Sigmoid colon (tissue), 7 donors: ENCODE data around the gene CCND3. TPM values are rescaled to one million over a fixed set of nuclear protein-coding genes. Genes with fewer than 3 reads are reported as not detected.

ENCODE experiments used
- DNase-seq: peaks from one replicate; pipeline ENCODE4 v3.0.0-alpha.2; 2019
- H3K27ac ChIP-seq, 4 donors: fragments of 200-600 bp; sonication (generic); one replicate each; pipeline ENCODE4 v1.5.1; 2016 to 2019; ENCODE audit warnings: mild to moderate bottlenecking in 1 of 4
- H3K27me3 ChIP-seq, 3 donors: fragments of 200-600 bp; sonication (generic); one replicate each; pipeline ENCODE4 v1.5.1; 2019; ENCODE audit warnings: mild to moderate bottlenecking in 1 of 3
- H3K36me3 ChIP-seq, 4 donors: fragments of 200-600 bp; sonication (generic); one replicate each; pipeline ENCODE4 v1.5.1; 2016 to 2019
- H3K4me1 ChIP-seq, 4 donors: fragments of 200-600 bp; sonication (generic); one replicate each; pipeline ENCODE4 v1.5.1; 2017 to 2019
- H3K4me3 ChIP-seq, 4 donors: fragments of 200-600 bp; sonication (generic); one replicate each; pipeline ENCODE4 v1.5.1; 2017 to 2019; ENCODE audit warnings: mild to moderate bottlenecking in 2 of 4, moderate library complexity in 1 of 4
- H3K9me3 ChIP-seq, 4 donors: fragments of 200-600 bp in 3 of 4; sonication (generic) in 3 of 4; one replicate each; pipeline versions ENCODE4 v1.5.1 to v1.6.1; 2013 to 2019
- EP300 ChIP-seq, 4 donors: sonication (generic); formaldehyde crosslinking; IDR thresholded peaks; one replicate each; pipeline ENCODE4 v1.6.1; 2017; ENCODE audit warnings: antibody characterized with exemption in 4 of 4
- POLR2A ChIP-seq, 2 donors: fragments of 450-650 bp; IDR thresholded peaks; one replicate each; pipeline ENCODE4 v1.6.1; 2016; ENCODE audit warnings: antibody characterized with exemption in 2 of 2, mild to moderate bottlenecking in 2 of 2, moderate library complexity in 2 of 2
- POLR2AphosphoS5 ChIP-seq, 4 donors: sonication (generic); formaldehyde crosslinking; IDR thresholded peaks; one replicate each; pipeline ENCODE4 v1.6.1; 2017; ENCODE audit warnings: antibody characterized with exemption in 4 of 4
- WGBS, 2 donors: extraction: QIAGEN DNeasy Blood & Tissue Kit; methylation state at CpG; one replicate each; pipeline ENCODE4 v1.1.7; 2013; 5-methylcytosine and 5-hydroxymethylcytosine counted together
- intact Hi-C: fragments of 100-400 bp; cut with DNase I; formaldehyde crosslinking; loops from one replicate; pipeline ENCODE4 v1.15.1; 2023
- polyA plus RNA-seq, 3 donors: library from polyadenylated mRNA; stranded (reverse); fragments of 200-250 nt; gene quantifications; one replicate each; pipeline ENCODE4 v1.2.3, GENCODE V29; 2013
- total RNA-seq, 4 donors: library from RNA; depleted of rRNA; stranded (reverse); fragments of >200 nt; gene quantifications; one replicate each; pipeline ENCODE4 v1.1.0, GENCODE V29; 2016
- TF ChIP-seq, protein P1 (sequence below), 4 experiments: fragments of 450-650 bp in 3 of 4; fragments of 200-600 bp in 1 of 4; IDR thresholded peaks; one replicate each; pipeline ENCODE4 v1.5.1; 2016 to 2019; ENCODE audit warnings: antibody characterized with exemption in 4 of 4, mild to moderate bottlenecking in 3 of 4, moderate library complexity in 2 of 4
- donor health status: healthy with polysubstance abuse.
- donor health status: Bipolar disorder and iron deficiency.
- donor health status: healthy.

Gene CCND3
- total RNA-seq = 100 to 1,000 TPM in 3 of 4 donors, 10 to 100 TPM in 1; 75.1 to 125 (median 110) TPM
- polyA plus RNA-seq = 100 to 1,000 TPM in 1 of 3 donors, 10 to 100 TPM in 2; 43.2 to 144 (median 46.7) TPM

DNA sequence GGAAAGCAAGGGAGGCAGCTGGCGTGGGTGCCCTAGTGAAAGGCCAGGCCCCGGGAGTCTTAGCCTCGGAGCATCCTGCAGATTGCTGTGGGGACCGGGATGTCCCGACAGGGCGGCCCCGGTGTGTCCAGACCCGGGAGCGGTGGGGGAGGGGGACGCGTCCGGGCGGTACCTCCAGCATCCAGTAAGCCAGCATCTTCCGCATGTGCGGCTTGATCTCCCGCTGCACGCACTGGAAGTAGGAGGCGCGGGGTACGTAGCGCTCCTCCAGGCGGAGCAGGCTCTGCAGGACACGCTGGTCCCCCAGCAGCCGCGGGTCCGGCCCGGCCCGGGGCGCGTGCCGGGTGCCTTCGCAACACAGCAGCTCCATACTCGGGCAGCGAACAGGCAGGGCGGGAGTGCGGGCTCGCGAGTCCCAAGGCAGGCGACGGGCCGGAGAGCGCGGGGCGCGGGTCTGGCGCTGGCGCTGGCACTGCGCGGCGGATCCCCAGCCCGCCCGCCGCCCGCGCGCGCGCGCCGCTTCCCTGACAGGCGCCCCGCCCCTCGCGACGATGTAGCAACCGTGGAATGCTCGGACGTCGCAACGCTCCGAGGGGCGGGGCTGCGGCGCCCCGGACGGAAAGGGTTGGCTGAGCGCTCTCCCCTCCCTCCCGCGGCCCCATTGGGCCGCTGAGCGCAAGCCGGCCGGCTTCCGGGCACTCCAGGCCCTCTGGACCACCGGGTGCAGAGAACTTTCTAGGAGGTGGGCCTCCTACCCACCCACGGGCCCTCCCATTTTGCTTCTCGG lies at the start of gene CCND3:
CCND3 (minus strand) TSS at position 529 of the 787 bp plus-strand sequence; CDS start at position 370, 159 bp downstream.
- TF ChIP-seq EP300 (IDR thresholded peaks at IDR 0.05) (no peak), POLR2AphosphoS5 (IDR thresholded peaks at IDR 0.05) (peak in 2 of 4 donors; percentile 33 to 61), POLR2A (IDR thresholded peaks at IDR 0.05) (no peak)
- TF ChIP-seq, protein P1, sequence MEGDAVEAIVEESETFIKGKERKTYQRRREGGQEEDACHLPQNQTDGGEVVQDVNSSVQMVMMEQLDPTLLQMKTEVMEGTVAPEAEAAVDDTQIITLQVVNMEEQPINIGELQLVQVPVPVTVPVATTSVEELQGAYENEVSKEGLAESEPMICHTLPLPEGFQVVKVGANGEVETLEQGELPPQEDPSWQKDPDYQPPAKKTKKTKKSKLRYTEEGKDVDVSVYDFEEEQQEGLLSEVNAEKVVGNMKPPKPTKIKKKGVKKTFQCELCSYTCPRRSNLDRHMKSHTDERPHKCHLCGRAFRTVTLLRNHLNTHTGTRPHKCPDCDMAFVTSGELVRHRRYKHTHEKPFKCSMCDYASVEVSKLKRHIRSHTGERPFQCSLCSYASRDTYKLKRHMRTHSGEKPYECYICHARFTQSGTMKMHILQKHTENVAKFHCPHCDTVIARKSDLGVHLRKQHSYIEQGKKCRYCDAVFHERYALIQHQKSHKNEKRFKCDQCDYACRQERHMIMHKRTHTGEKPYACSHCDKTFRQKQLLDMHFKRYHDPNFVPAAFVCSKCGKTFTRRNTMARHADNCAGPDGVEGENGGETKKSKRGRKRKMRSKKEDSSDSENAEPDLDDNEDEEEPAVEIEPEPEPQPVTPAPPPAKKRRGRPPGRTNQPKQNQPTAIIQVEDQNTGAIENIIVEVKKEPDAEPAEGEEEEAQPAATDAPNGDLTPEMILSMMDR (IDR thresholded peaks at IDR 0.05) = no peak

DNA sequence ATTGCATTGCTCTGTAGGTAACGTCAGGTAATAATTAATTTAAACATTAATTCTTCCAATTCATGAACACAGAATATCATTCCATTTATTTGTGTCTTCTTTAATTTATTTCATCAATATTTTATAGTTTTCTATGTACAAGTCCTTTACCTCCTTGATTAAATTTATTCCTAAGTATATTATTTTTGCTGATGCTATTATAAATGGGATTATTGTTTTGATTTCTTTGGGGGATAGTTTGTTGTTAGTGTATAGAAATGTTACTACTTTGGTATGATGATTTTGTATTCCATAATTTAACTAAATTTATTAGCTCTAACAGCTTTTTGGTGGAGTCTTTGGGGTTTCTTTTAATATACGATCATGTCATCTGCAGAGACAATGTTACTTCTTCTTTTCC lies 44.7 kb upstream of the CCND3 start:
- no peaks in the 10 kb centered on the region for H3K4me1 ChIP-seq
- H3K9me3 ChIP-seq = no peaks in the 10 kb centered on the region
- TF ChIP-seq POLR2A (IDR thresholded peaks at IDR 0.05) (no peak), POLR2AphosphoS5 (IDR thresholded peaks at IDR 0.05) (no peak)
- H3K4me3 ChIP-seq = no peak overlapping the region
- DNase-seq = no peak
- intact Hi-C loops = no loop called here
- H3K36me3 ChIP-seq = no peaks in the 10 kb centered on the region
- H3K27ac ChIP-seq = no peak overlapping the region
- 95 to 97% methylated on average over 2 of the region's 2 CpGs for WGBS, 2 donors
- H3K27me3 ChIP-seq = no peaks in the 10 kb centered on the region

More for the DNA sequence above, at the start of gene CCND3:
- WGBS, 2 donors = 0% methylated on average over 87 of the region's 87 CpGs
- Histone ChIP-seq H3K27me3 (no peaks in the 10 kb centered on the region), H3K4me1 (peaks cover 0 to 53% (median 48%) of the 10 kb centered on the region in 4 donors), H3K4me3 (peak within 1 kb of the TSS; percentile 56 to 82 (median 66)), H3K27ac (peak within 1 kb of the TSS; percentile 86 to 94 (median 89)), H3K9me3 (no peaks in the 10 kb centered on the region), H3K36me3 (no peaks in the 10 kb centered on the region)
- intact Hi-C loops = loop anchor here (2.0 to 5.0 kb wide), 4 partner anchors 47 to 159 kb away; partner anchors contain the start of genes PRICKLE4 and USP49
- DNase-seq = peak; percentile 94

DNA sequence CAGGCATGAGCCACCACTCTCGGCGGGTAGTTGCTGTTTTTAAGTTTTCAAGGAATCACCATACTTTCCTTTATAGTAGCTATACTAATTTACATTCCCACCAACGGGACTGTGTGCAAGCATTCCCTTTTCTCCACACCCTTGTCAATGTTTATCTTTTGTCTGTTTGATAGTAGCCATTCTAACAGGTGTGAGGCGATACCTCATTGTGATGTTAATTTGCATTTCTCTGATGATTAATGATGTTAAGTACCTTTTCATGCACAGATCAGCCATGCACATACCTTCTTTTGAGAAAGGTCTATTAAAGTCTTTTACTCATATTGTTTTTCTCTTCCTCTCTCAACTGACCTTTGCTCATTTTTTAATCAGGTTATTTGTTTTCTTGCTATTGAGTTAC lies 43.0 kb upstream of the CCND3 start:
- no peak overlapping the region for H3K4me3 ChIP-seq
- TF ChIP-seq POLR2A (IDR thresholded peaks at IDR 0.05) (no peak), EP300 (IDR thresholded peaks at IDR 0.05) (no peak), POLR2AphosphoS5 (IDR thresholded peaks at IDR 0.05) (no peak)
- TF ChIP-seq, protein P1 (IDR thresholded peaks at IDR 0.05) = no peak
- no peak for DNase-seq
- WGBS, 2 donors = 14 to 50% methylated on average over 4 of the region's 4 CpGs
- intact Hi-C loops = no loop called here
- H3K27me3 ChIP-seq = no peaks in the 10 kb centered on the region
- no peaks in the 10 kb centered on the region for H3K4me1 ChIP-seq
- H3K27ac ChIP-seq = no peak overlapping the region
- no peaks in the 10 kb centered on the region for H3K9me3 ChIP-seq
- H3K36me3 ChIP-seq = no peaks in the 10 kb centered on the region

DNA sequence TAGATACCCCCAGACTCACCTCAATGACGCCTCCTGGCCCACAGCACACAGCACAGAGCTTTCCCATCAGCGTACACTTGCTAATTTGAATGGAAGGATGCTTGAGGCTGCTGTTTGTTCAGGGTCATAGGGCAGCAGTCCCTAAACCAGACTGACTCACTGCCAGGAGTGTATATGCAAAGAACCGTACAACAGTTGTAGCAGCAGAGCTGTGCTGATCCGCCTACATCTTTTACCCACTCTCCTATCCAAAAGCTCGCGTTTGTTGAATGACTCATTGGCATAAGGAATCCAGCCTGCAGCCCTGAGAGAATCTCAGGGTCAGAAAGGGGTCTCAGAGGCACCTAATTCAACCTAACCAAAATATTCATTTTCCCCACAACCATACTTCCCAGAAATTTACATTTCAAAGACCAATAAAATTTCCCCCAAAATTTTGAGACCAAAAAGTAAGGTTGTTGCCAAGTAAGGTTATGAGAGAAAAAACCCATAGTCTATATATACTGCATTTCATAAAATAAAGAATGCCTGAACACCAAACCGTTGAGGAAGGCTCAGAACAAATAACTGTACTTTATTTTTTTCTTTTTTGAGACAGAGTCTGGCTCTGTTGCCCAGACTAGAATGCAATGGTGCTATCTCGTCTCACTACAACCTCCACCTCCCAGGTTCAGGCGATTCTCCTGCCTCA lies 35.3 kb upstream of the CCND3 start:
- WGBS, 2 donors = 61 to 65% methylated on average over 9 of the region's 9 CpGs
- DNase-seq = no peak
- no peaks in the 10 kb centered on the region for H3K27me3 ChIP-seq
- no peaks in the 10 kb centered on the region for H3K36me3 ChIP-seq
- H3K4me3 ChIP-seq = no peak overlapping the region
- peaks cover 0 to 15% (median 10%) of the 10 kb centered on the region in 4 donors for H3K4me1 ChIP-seq
- no peak overlapping the region for H3K27ac ChIP-seq
- TF ChIP-seq EP300 (IDR thresholded peaks at IDR 0.05) (no peak), POLR2AphosphoS5 (IDR thresholded peaks at IDR 0.05) (no peak), POLR2A (IDR thresholded peaks at IDR 0.05) (no peak)
- TF ChIP-seq, protein P1 (IDR thresholded peaks at IDR 0.05) = no peak
- intact Hi-C loops = no loop called here
- H3K9me3 ChIP-seq = peaks cover 0 to 3% (median 0%) of the 10 kb centered on the region in 4 donors

DNA sequence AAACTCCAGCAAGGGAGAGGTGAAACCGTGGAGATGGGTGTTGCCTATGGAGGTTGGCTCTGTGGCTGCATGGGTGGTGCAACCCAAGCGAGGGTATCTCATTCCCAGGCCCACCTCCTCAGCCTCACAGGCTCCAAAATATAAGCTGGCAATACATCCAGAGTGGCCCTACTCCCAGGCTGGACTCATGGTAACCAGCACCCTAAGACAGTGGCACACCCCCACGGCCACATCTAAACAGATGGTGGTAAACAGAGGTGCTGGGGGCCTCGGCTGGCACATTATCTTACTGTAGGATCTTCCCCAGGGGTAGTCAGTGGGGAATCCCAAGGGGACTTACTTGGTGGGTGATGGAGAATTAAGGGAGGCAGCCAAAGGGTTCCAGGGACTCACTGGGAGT lies 33.7 kb upstream of the CCND3 start:
- H3K4me3 ChIP-seq = no peak overlapping the region
- peaks cover 0 to 3% (median 0%) of the 10 kb centered on the region in 4 donors for H3K9me3 ChIP-seq
- intact Hi-C loops = no loop called here
- no peak overlapping the region for H3K27ac ChIP-seq
- no peaks in the 10 kb centered on the region for H3K27me3 ChIP-seq
- H3K36me3 ChIP-seq = no peaks in the 10 kb centered on the region
- WGBS, 2 donors = 80 to 86% methylated on average over 4 of the region's 4 CpGs
- H3K4me1 ChIP-seq = peaks cover 0 to 22% (median 12%) of the 10 kb centered on the region in 4 donors
- no peak for DNase-seq
- no peak for TF ChIP-seq POLR2A (IDR thresholded peaks at IDR 0.05)
- TF ChIP-seq EP300 (IDR thresholded peaks at IDR 0.05) = no peak
- TF ChIP-seq, protein P1 (IDR thresholded peaks at IDR 0.05) = no peak
- no peak for TF ChIP-seq POLR2AphosphoS5 (IDR thresholded peaks at IDR 0.05)
